ENCODE results near the gene SNTG2.

SNTG2 gene

GRCh38 chr2:1234731-1235308 lies 284.2 kb downstream of the SNTG2 start:
- no peak for DNase-seq (ENCODE audit: low read depth)
- TF ChIP-seq, protein P1, sequence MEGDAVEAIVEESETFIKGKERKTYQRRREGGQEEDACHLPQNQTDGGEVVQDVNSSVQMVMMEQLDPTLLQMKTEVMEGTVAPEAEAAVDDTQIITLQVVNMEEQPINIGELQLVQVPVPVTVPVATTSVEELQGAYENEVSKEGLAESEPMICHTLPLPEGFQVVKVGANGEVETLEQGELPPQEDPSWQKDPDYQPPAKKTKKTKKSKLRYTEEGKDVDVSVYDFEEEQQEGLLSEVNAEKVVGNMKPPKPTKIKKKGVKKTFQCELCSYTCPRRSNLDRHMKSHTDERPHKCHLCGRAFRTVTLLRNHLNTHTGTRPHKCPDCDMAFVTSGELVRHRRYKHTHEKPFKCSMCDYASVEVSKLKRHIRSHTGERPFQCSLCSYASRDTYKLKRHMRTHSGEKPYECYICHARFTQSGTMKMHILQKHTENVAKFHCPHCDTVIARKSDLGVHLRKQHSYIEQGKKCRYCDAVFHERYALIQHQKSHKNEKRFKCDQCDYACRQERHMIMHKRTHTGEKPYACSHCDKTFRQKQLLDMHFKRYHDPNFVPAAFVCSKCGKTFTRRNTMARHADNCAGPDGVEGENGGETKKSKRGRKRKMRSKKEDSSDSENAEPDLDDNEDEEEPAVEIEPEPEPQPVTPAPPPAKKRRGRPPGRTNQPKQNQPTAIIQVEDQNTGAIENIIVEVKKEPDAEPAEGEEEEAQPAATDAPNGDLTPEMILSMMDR (IDR thresholded peaks at IDR 0.05; ENCODE audit: control insufficient read depth, extremely low read depth, insufficient read depth), result no peak
- no peak overlapping the region for H3K4me3 ChIP-seq (ENCODE audit: low read depth, low read length)

GRCh38 chr2:1235806-1236205 lies 285.2 kb downstream of the SNTG2 start:
- no peak for DNase-seq (ENCODE audit: low read depth)
- TF ChIP-seq, protein P1 (IDR thresholded peaks at IDR 0.05; ENCODE audit: control insufficient read depth, extremely low read depth, insufficient read depth), result no peak
- H3K4me3 ChIP-seq (ENCODE audit: low read depth, low read length), result no peak overlapping the region

GRCh38 chr2:1236606-1237005 lies 286.0 kb downstream of the SNTG2 start:
- TF ChIP-seq, protein P1 (IDR thresholded peaks at IDR 0.05; ENCODE audit: control insufficient read depth, extremely low read depth, insufficient read depth), result no peak
- no peak for DNase-seq (ENCODE audit: low read depth)

DNA sequence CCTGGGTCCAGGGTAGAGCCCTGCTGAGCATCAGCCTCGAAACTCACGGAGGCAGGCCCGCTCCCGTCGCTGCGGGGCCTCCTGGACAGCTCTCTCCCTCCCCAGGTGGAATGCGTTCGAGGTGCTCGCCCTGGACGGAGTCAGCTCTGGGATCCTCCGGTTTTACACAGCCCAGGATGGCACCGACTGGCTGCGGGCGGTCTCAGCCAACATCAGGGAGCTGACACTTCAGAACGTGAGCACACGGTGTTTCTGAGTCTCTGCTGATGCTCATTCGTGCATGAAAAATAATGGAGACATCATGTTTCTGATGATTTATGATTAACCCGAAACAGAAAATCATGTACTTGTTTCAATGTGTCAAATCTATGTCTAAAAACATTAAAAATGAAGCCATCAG lies 287.1 kb downstream of the SNTG2 start:
- TF ChIP-seq, protein P1 (IDR thresholded peaks at IDR 0.05; ENCODE audit: control insufficient read depth, extremely low read depth, insufficient read depth), result no peak

More at GRCh38 chr2:1236606-1237005, 286.0 kb downstream of the SNTG2 start:
- H3K4me3 ChIP-seq (ENCODE audit: low read depth, low read length), result no peak overlapping the region

DNA sequence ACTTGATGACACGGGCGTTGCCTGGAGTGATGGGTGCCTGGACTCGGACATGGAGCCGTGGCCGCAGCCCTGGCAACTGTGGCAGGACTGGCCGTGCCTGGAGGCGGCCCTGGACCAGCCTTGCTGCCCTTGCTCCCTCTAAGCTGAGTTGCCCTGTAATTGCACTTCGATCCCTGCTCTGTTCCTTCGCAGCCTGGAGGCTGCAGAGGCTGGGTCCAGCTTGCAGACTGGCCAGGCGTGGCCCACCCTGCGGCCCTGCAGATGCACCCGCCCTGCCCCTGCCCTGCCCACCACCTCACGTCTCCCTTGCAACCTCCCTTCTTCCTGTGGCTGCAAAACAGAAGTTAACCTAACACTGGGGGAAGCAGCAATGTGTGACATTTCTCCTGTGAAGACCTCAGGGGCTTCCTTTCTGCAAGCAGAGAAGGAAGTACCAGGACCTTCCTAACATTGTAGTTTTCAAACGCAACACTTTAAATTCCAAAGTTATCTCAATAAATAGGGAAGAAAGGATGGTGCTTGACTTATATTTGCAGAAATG lies 288.0 kb downstream of the SNTG2 start:
- no peak for DNase-seq (ENCODE audit: low read depth)
- H3K4me3 ChIP-seq (ENCODE audit: low read depth, low read length), result no peak overlapping the region
- TF ChIP-seq, protein P1 (IDR thresholded peaks at IDR 0.05; ENCODE audit: control insufficient read depth, extremely low read depth, insufficient read depth), result no peak

More for the DNA sequence above, 287.1 kb downstream of the SNTG2 start:
- H3K4me3 ChIP-seq (ENCODE audit: low read depth, low read length), result no peak overlapping the region
- no peak for DNase-seq (ENCODE audit: low read depth)

DNA sequence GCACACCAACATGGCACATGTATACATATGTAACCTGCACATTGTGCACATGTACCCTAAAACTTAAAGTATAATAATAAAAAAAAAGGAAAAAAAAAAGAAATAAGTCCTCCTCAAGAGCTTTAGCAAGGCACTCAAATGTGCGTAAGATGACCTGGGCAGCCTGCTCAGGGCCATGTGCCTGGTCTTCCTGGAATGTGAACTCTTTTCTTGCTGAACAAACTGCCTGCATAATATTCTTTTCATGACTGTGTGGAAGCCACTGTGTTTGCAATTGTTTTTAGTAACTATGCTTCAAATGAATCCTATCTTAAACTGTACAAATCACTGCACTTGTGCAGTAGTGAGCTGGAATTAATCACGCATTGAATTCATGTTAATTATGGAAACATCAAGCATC lies 294.5 kb downstream of the SNTG2 start:
- no peak overlapping the region for H3K4me3 ChIP-seq (ENCODE audit: low read depth, low read length)
- TF ChIP-seq, protein P1 (IDR thresholded peaks at IDR 0.05; ENCODE audit: control insufficient read depth, extremely low read depth, insufficient read depth), result no peak
- DNase-seq (ENCODE audit: low read depth), result no peak

DNA sequence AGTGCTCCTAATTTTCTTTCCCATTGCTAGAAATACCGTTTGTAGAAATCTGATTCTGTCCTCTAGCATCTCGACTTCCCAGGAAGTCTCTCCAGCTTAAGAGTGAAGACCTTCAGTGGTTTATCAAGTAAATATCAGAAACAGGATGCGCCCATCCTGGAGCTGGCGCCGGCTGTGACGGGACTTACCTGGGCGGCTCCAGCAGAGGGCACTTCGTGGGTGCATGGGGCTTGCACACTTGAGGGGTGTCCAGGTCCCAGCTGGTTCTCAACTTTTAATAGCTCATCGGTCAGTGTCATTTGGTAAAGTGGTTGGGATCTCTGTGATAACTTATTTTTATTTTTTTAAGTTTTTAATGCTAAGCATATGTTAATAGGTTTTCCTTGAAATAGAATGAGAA lies 295.6 kb downstream of the SNTG2 start:
- TF ChIP-seq, protein P1 (IDR thresholded peaks at IDR 0.05; ENCODE audit: control insufficient read depth, extremely low read depth, insufficient read depth), result no peak
- H3K4me3 ChIP-seq (ENCODE audit: low read depth, low read length), result no peak overlapping the region
- DNase-seq (ENCODE audit: low read depth), result no peak

Measured in LNCaP clone FGC (cell line).